Measurements from ENCODE around the gene SNX8.

GRCh38 chr7:2362385-2363088, 48.3 kb upstream of the SNX8 start:
- TF ChIP-seq CTCF (IDR thresholded peaks at IDR 0.05), result no peak
- no peak for TF ChIP-seq POLR2AphosphoS5 (IDR thresholded peaks at IDR 0.05)
